AG10803 (cell line): ENCODE measurements around the gene PPEF2.
"Not testable (repeated sequence)": the region's sequence is repeated elsewhere in the genome, so short reads cannot be mapped to it uniquely, and the experiment has no call there.

Source experiments
- DNase-seq: peaks from one replicate; pipeline ENCODE4 v3.0.0; 2010; ENCODE audit warnings: low read depth
- H3K4me3 ChIP-seq: 2 replicates; pipeline ENCODE4 v1.5.1; 2011; ENCODE audit warnings: mild to moderate bottlenecking, low read length, control low read depth
- CTCF ChIP-seq: conservative IDR thresholded peaks from 2 replicates; pipeline ENCODE4 v1.5.1; 2011; ENCODE audit warnings: mild to moderate bottlenecking, low read length, control low read depth, inconsistent platforms

The PPEF2 gene

GRCh38 chr4:75930152-75930551, 27.9 kb upstream of the PPEF2 start:
- H3K4me3 ChIP-seq: no peak overlapping the region
- DNase-seq: no peak
- no peak for TF ChIP-seq CTCF

GRCh38 chr4:75924916-75925315, 22.7 kb upstream of the PPEF2 start:
- not testable (repeated sequence) for H3K4me3 ChIP-seq, DNase-seq

GRCh38 chr4:75924309-75924827, 22.1 kb upstream of the PPEF2 start:
- TF ChIP-seq CTCF: no peak
- peak; percentile 9 for DNase-seq
- H3K4me3 ChIP-seq: no peak overlapping the region

GRCh38 chr4:75922588-75922987, 20.3 kb upstream of the PPEF2 start:
- no peak for DNase-seq
- no peak overlapping the region for H3K4me3 ChIP-seq
- TF ChIP-seq CTCF: no peak

- no peak for TF ChIP-seq CTCF
- H3K4me3 ChIP-seq: no peak overlapping the region
- DNase-seq: no peak
Measured at GRCh38 chr4:75921910-75922309, 19.7 kb upstream of the PPEF2 start.

- TF ChIP-seq CTCF: no peak
- no peak for DNase-seq
- no peak overlapping the region for H3K4me3 ChIP-seq
Measured at GRCh38 chr4:75920327-75920726, 18.1 kb upstream of the PPEF2 start.

GRCh38 chr4:75919920-75920319, 17.7 kb upstream of the PPEF2 start:
- H3K4me3 ChIP-seq: no peak overlapping the region
- TF ChIP-seq CTCF: no peak
- peak; percentile 68 for DNase-seq

- no peak overlapping the region for H3K4me3 ChIP-seq
- peak; percentile 48 for DNase-seq
- peak; percentile 92 for TF ChIP-seq CTCF
Measured at GRCh38 chr4:75916091-75916661, 13.9 kb upstream of the PPEF2 start.
